ENCODE measurements around the gene ZCCHC14.

ZCCHC14 gene

GRCh38 chr16:87457061-87457611 is 35.7 kb downstream of the ZCCHC14 start:
- DNase-seq (ENCODE audit: low read depth): no peak

GRCh38 chr16:87454391-87454790 is 38.4 kb downstream of the ZCCHC14 start:
- DNase-seq (ENCODE audit: low read depth): no peak

GRCh38 chr16:87453326-87453725 is 39.5 kb downstream of the ZCCHC14 start:
- DNase-seq (ENCODE audit: low read depth): no peak

- DNase-seq (ENCODE audit: low read depth): no peak
Observed at GRCh38 chr16:87451563-87452210, 41.1 kb downstream of the ZCCHC14 start.

- no peak for DNase-seq (ENCODE audit: low read depth)
Observed at GRCh38 chr16:87448866-87449265, 44.0 kb downstream of the ZCCHC14 start.

GRCh38 chr16:87447323-87447722 is 45.5 kb downstream of the ZCCHC14 start:
- DNase-seq (ENCODE audit: low read depth): no peak

GRCh38 chr16:87446479-87446878 is 46.3 kb downstream of the ZCCHC14 start:
- DNase-seq (ENCODE audit: low read depth): no peak

GRCh38 chr16:87445486-87445885 is 47.3 kb downstream of the ZCCHC14 start:
- DNase-seq (ENCODE audit: low read depth): no peak

- no peak for DNase-seq (ENCODE audit: low read depth)
Observed at GRCh38 chr16:87443964-87444363, 48.9 kb downstream of the ZCCHC14 start.

GRCh38 chr16:87443016-87443415 is 49.8 kb downstream of the ZCCHC14 start:
- no peak for DNase-seq (ENCODE audit: low read depth)

- DNase-seq (ENCODE audit: low read depth): no peak
Observed at GRCh38 chr16:87442581-87442966, 50.2 kb downstream of the ZCCHC14 start.

GRCh38 chr16:87441886-87442580 is 50.8 kb downstream of the ZCCHC14 start:
- DNase-seq (ENCODE audit: low read depth): no peak

GRCh38 chr16:87439926-87440325 is 52.9 kb downstream of the ZCCHC14 start:
- DNase-seq (ENCODE audit: low read depth): no peak

GRCh38 chr16:87438611-87438985 is 54.2 kb downstream of the ZCCHC14 start:
- DNase-seq (ENCODE audit: low read depth): no peak

- DNase-seq (ENCODE audit: low read depth): no peak
Observed at GRCh38 chr16:87437911-87438610, 54.8 kb downstream of the ZCCHC14 start.

- DNase-seq (ENCODE audit: low read depth): no peak
Observed at GRCh38 chr16:87437327-87437726, 55.5 kb downstream of the ZCCHC14 start.

- DNase-seq (ENCODE audit: low read depth): no peak
Observed at GRCh38 chr16:87436225-87437172, 56.3 kb downstream of the ZCCHC14 start.

GRCh38 chr16:87435372-87436224 is 57.2 kb downstream of the ZCCHC14 start:
- no peak for DNase-seq (ENCODE audit: low read depth)

- no peak for DNase-seq (ENCODE audit: low read depth)
Observed at GRCh38 chr16:87434146-87434667, 58.6 kb downstream of the ZCCHC14 start.

GRCh38 chr16:87432330-87432915 is 60.4 kb downstream of the ZCCHC14 start:
- DNase-seq (ENCODE audit: low read depth): no peak
